ENCODE results near the gene PLCL1.

GRCh38 chr2:197919487-197919886 lies 115.1 kb downstream of the PLCL1 start:
- no peak for TF ChIP-seq EZH2 (IDR thresholded peaks at IDR 0.05; ENCODE audit: insufficient read depth, poor library complexity, severe bottlenecking)
- no peak for TF ChIP-seq EZH2phosphoT487 (IDR thresholded peaks at IDR 0.05; ENCODE audit: insufficient read depth, low read depth)

Measured in GM23248 (cell line).